SK-N-SH treated with all-trans-retinoic acid at 6 μM for 48 hours (cell line): ENCODE data around the gene DYSF.

Experiments used
- BACH2 ChIP-seq: fragments of 250-450 bp; sonication (Bioruptor Pico); IDR thresholded peaks from 2 replicates; pipeline ENCODE4 v1.9.0; 2021; ENCODE audit warnings: mild to moderate bottlenecking, borderline replicate concordance
- CREB5 ChIP-seq: fragments of 250-450 bp; sonication (Bioruptor Pico); IDR thresholded peaks from 2 replicates; pipeline ENCODE4 v1.5.1; 2020; ENCODE audit warnings: low read depth, mild to moderate bottlenecking, moderate library complexity
- OSR1 ChIP-seq: fragments of 250-450 bp; sonication (Bioruptor Pico); IDR thresholded peaks from 2 replicates; pipeline ENCODE4 v1.8.0; 2022; ENCODE audit warnings: moderate library complexity, mild to moderate bottlenecking, inconsistent platforms
- POU6F1 ChIP-seq: fragments of 250-450 bp; sonication (Bioruptor Pico); IDR thresholded peaks from 2 replicates; pipeline ENCODE4 v1.8.0; 2021; ENCODE audit warnings: low read depth, mild to moderate bottlenecking, moderate library complexity, borderline replicate concordance
- RARB ChIP-seq: fragments of 250-450 bp; sonication (Bioruptor Pico); IDR thresholded peaks from 2 replicates; pipeline ENCODE4 v1.8.0; 2021; ENCODE audit warnings: mild to moderate bottlenecking, moderate library complexity
- SNAI2 ChIP-seq: fragments of 250-450 bp; sonication (Bioruptor Pico); IDR thresholded peaks from 2 replicates; pipeline ENCODE4 v1.5.0; 2020; ENCODE audit warnings: mild to moderate bottlenecking, moderate library complexity
- TSHZ2 ChIP-seq: fragments of 250-450 bp; sonication (Bioruptor Pico); IDR thresholded peaks from 2 replicates; pipeline ENCODE4 v1.5.0; 2020; ENCODE audit warnings: mild to moderate bottlenecking, moderate library complexity
- ZFP30 ChIP-seq: fragments of 450-650 bp; formaldehyde crosslinking; IDR thresholded peaks from 2 replicates; pipeline ENCODE4 v1.5.0; 2022; ENCODE audit warnings: mild to moderate bottlenecking, moderate library complexity
- ZNF565 ChIP-seq: fragments of 450-650 bp; formaldehyde crosslinking; conservative IDR thresholded peaks from 2 replicates; pipeline ENCODE4 v1.5.0; 2020; ENCODE audit warnings: low read depth, mild to moderate bottlenecking, moderate library complexity
- ZNF8 ChIP-seq: fragments of 450-650 bp; formaldehyde crosslinking; IDR thresholded peaks from 2 replicates; pipeline ENCODE4 v1.5.0; 2020; ENCODE audit warnings: mild to moderate bottlenecking, moderate library complexity
- TF ChIP-seq, protein P1 (sequence below): fragments of 250-450 bp; sonication (Bioruptor Pico); IDR thresholded peaks from 2 replicates; pipeline ENCODE4 v1.8.0; 2020; ENCODE audit warnings: mild to moderate bottlenecking, moderate library complexity, borderline replicate concordance

- TF ChIP-seq SNAI2 (CRISPR knock-in tag): no peak
- TF ChIP-seq RARB (CRISPR knock-in tag): no peak
- no peak for TF ChIP-seq OSR1 (CRISPR knock-in tag)
- no peak for TF ChIP-seq ZFP30 (CRISPR knock-in tag)
- TF ChIP-seq POU6F1 (CRISPR knock-in tag): no peak
- TF ChIP-seq CREB5: no peak
- TF ChIP-seq, protein P1, sequence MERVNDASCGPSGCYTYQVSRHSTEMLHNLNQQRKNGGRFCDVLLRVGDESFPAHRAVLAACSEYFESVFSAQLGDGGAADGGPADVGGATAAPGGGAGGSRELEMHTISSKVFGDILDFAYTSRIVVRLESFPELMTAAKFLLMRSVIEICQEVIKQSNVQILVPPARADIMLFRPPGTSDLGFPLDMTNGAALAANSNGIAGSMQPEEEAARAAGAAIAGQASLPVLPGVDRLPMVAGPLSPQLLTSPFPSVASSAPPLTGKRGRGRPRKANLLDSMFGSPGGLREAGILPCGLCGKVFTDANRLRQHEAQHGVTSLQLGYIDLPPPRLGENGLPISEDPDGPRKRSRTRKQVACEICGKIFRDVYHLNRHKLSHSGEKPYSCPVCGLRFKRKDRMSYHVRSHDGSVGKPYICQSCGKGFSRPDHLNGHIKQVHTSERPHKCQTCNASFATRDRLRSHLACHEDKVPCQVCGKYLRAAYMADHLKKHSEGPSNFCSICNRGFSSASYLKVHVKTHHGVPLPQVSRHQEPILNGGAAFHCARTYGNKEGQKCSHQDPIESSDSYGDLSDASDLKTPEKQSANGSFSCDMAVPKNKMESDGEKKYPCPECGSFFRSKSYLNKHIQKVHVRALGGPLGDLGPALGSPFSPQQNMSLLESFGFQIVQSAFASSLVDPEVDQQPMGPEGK: no peak
- TF ChIP-seq ZNF8 (CRISPR knock-in tag): no peak
- no peak for TF ChIP-seq TSHZ2 (CRISPR knock-in tag)
- TF ChIP-seq ZNF565 (CRISPR knock-in tag): no peak
- TF ChIP-seq BACH2: no peak
Observed at GRCh38 chr2:71476495-71476894, 23.1 kb downstream of the DYSF start.
